SK-N-MC (cell line): ENCODE results near the gene PPP1R18.

Source experiments
- EZH2 ChIP-seq: fragments of 200-600 bp; sonication (generic); IDR thresholded peaks from one replicate; pipeline ENCODE4 v1.6.1; 2017; ENCODE audit warnings: antibody characterized with exemption
- FOXP2 ChIP-seq: optimal IDR thresholded peaks from 2 replicates; pipeline ENCODE3; 2011; ENCODE audit warnings: mild to moderate bottlenecking, moderate library complexity; ENCODE audit not compliant: insufficient read depth; ENCODE audit errors: extremely low read length, control extremely low read depth
- POLR2AphosphoS5 ChIP-seq: IDR thresholded peaks from 2 replicates; pipeline ENCODE4 v1.6.1; 2012; ENCODE audit warnings: mild to moderate bottlenecking, low read depth, low read length, borderline replicate concordance

DNA sequence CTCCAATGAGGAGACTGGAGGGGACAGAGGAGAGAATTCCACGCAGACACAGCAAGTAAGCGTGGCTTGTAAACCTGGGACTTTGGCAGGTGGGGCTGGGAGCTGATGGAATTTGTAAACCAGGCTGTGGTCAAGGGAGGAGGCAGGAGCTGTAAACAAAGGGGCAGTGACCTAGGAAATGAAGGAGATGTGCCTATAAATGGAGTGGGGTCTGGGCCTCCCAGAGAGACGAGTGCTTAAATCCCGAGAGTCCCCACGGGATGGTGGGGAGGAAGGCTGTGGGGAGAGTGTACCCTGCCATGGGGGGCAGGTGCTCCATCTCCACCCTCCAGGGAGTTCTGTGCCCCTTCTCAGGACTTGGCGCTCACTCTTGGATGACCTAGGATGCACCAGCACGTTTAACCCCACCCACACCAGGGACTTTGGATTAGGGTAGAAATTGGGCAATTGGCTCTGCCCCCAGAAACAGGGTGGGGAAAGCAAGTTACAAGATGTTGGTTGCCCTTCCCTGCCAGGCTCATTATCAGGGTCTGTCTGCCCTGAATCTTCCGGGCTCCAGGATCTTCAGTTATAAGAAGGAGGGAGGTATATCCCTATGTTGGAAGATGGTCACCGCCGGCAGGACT lies 9.7 kb downstream of the PPP1R18 start:
- TF ChIP-seq EZH2 (no peak), POLR2AphosphoS5 (no peak), FOXP2 (no peak)
